Gastroesophageal sphincter (tissue), 2 donors: ENCODE data around the gene MVB12B.

Experiments used
- POLR2A ChIP-seq, 2 donors: fragments of 450-650 bp; IDR thresholded peaks; one replicate each; pipeline ENCODE4 v1.6.1; 2017; ENCODE audit warnings: antibody characterized with exemption in 2 of 2, mild to moderate bottlenecking in 2 of 2, moderate library complexity in 1 of 2
- POLR2AphosphoS5 ChIP-seq: sonication (generic); formaldehyde crosslinking; IDR thresholded peaks from one replicate; pipeline ENCODE4 v1.6.1; 2017; ENCODE audit warnings: antibody characterized with exemption

GRCh38 chr9:126494264-126494663 is 167.6 kb downstream of the MVB12B start:
- no peak for TF ChIP-seq POLR2A (IDR thresholded peaks at IDR 0.05)
- TF ChIP-seq POLR2AphosphoS5 = no peak
